ENCODE results near the gene MAML2. TPM values are rescaled to one million over a fixed set of nuclear protein-coding genes. Genes with fewer than 3 reads are reported as not detected.
A peak's percentile ranks its signal among the peaks of the same experiment; 100 is the strongest.

Gene MAML2
- total RNA-seq, 4 donors from 2014 or later, result 4.7 to 21.7 (median 7.3) TPM

- H3K27me3 ChIP-seq, result no peaks in the 10 kb centered on the region
- H3K36me3 ChIP-seq, result no peaks in the 10 kb centered on the region
- no peaks in the 10 kb centered on the region for H3K9me3 ChIP-seq
- no peak for TF ChIP-seq POLR2A (IDR thresholded peaks at IDR 0.05)
- peak; percentile 30 to 55 (median 44) for TF ChIP-seq CTCF (IDR thresholded peaks at IDR 0.05)
- H3K4me1 ChIP-seq, result peaks cover 0 to 34% (median 6%) of the 10 kb centered on the region in 3 donors
- no peak for DNase-seq
- intact Hi-C loops (cut with DNase I), result no loop called here
- peak overlapping the region in 3 of 4 donors; percentile 49 to 68 (median 55) for H3K27ac ChIP-seq
- WGBS, 2 donors, result 6 to 10% methylated on average over 8 of the region's 8 CpGs
- peak overlapping the region in 1 of 4 donors; percentile 22 for H3K4me3 ChIP-seq
Observed at GRCh38 chr11:96012086-96012824, 330.7 kb downstream of the MAML2 start.

GRCh38 chr11:96010683-96011082, 332.3 kb downstream of the MAML2 start:
- H3K4me1 ChIP-seq, result peaks cover 0 to 28% (median 6%) of the 10 kb centered on the region in 3 donors
- no peaks in the 10 kb centered on the region for H3K36me3 ChIP-seq
- no peak overlapping the region for H3K4me3 ChIP-seq
- no peaks in the 10 kb centered on the region for H3K9me3 ChIP-seq
- no peaks in the 10 kb centered on the region for H3K27me3 ChIP-seq
- TF ChIP-seq POLR2A (IDR thresholded peaks at IDR 0.05), result no peak
- DNase-seq, result no peak
- H3K27ac ChIP-seq, result no peak overlapping the region
- intact Hi-C loops (cut with DNase I), result no loop called here

DNA sequence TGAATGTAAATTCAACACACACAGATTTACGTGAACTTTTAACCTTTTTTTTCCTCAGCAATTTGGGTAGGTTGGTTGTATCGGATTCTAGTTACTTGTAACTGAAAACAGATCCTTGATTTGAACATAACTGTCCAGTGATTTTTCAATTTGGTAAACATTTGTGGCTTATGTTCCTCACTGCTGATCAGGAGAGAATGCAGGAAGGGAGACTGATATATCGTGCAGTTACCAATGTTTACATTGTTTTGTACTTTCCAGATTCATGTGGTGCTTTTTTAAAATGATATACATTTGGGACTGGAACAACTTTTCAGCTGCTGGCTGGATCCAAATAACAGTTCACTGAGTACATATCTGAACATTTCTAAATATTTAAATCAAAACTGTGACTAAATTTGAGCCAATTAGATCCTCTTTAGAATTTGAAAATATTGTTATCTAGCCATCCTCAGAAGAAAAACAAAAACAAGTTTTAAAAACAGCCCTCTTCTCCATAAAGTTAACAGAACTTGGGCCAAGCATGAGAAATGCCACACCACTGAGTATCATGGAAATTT, 334.8 kb downstream of the MAML2 start:
- intact Hi-C loops (cut with DNase I), result no loop called here
- peaks cover 0 to 15% (median 6%) of the 10 kb centered on the region in 3 donors for H3K4me1 ChIP-seq
- WGBS, 2 donors, result 72 to 73% methylated on average over 3 of the region's 3 CpGs
- no peaks in the 10 kb centered on the region for H3K27me3 ChIP-seq
- H3K36me3 ChIP-seq, result no peaks in the 10 kb centered on the region
- no peak for DNase-seq
- no peak overlapping the region for H3K27ac ChIP-seq
- H3K4me3 ChIP-seq, result no peak overlapping the region
- H3K9me3 ChIP-seq, result no peaks in the 10 kb centered on the region
- TF ChIP-seq POLR2A (IDR thresholded peaks at IDR 0.05) (no peak), CTCF (IDR thresholded peaks at IDR 0.05) (no peak)

DNA sequence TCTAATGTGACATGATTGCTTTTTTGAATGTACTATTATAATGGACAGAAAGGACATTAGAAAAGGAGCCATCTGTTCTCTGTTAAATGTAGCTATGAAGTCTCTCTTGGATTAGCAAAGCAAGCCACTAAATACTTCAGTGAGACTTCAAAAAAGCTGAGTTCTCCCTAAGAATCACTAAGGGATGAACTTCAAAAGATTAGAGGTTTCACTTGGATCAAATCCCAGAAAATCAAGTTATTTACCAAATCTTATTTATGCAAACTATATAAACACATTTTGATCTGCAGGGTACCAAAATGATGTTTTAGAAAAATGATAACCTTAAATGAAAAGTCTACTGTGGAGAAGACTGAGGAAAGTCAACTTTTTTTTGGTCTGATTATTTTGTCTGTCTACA, 337.0 kb downstream of the MAML2 start:
- H3K36me3 ChIP-seq, result no peaks in the 10 kb centered on the region
- no peaks in the 10 kb centered on the region for H3K9me3 ChIP-seq
- no peaks in the 10 kb centered on the region for H3K27me3 ChIP-seq
- intact Hi-C loops (cut with DNase I), result no loop called here
- TF ChIP-seq POLR2A (IDR thresholded peaks at IDR 0.05) (no peak), CTCF (IDR thresholded peaks at IDR 0.05) (no peak)
- peaks cover 0 to 7% (median 0%) of the 10 kb centered on the region in 3 donors for H3K4me1 ChIP-seq
- no peak overlapping the region for H3K27ac ChIP-seq
- no peak overlapping the region for H3K4me3 ChIP-seq
- no peak for DNase-seq

DNA sequence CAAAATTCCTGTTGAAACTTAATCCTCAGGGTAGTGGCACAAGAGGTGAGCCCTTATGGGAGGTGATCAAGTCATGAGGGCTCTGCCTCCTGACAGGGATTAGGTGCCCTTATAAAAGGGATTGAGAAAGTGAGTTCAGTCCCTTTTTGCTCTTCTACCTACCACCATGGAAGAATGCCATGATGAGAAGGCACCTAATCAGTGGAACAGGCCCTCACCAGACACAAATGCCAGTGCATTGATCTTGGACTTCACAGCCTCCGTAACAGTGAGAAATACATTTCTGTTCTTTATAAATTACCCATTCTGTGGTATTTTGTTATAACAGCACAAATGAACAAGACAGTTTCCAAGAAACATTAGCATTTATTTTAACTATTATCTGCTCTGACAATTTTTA, 338.1 kb downstream of the MAML2 start:
- TF ChIP-seq POLR2A (IDR thresholded peaks at IDR 0.05) (no peak), CTCF (IDR thresholded peaks at IDR 0.05) (no peak)
- 84 to 100% methylated on average over 1 of the region's 1 CpG for WGBS, 2 donors
- Histone ChIP-seq H3K27me3 (no peaks in the 10 kb centered on the region), H3K9me3 (no peaks in the 10 kb centered on the region), H3K4me3 (no peak overlapping the region), H3K36me3 (no peaks in the 10 kb centered on the region), H3K4me1 (peaks cover 0 to 17% (median 0%) of the 10 kb centered on the region in 3 donors), H3K27ac (no peak overlapping the region)
- intact Hi-C loops (cut with DNase I), result no loop called here
- no peak for DNase-seq

All from esophagus squamous epithelium (tissue), 5 donors.